DOHH2 (cell line): ENCODE measurements around the gene JARID2.

Experiments
- H3F3A ChIP-seq: fragments of 200-600 bp; sonication (generic), shearing (Covaris generic); 2 replicates; pipeline ENCODE4 v1.6.0; 2016; ENCODE audit warnings: antibody characterized with exemption, mild to moderate bottlenecking; ENCODE audit not compliant: control insufficient read depth, insufficient read depth
- H3K27ac ChIP-seq: fragments of 200-600 bp; sonication (generic); 2 replicates; pipeline ENCODE4 v1.5.1; 2014; ENCODE audit warnings: low read depth, mild to moderate bottlenecking, low read length, moderate library complexity
- H3K27me3 ChIP-seq: fragments of 200-600 bp; sonication (generic); 2 replicates; pipeline ENCODE4 v1.6.1; 2014; ENCODE audit warnings: mild to moderate bottlenecking, low read length, mixed read lengths; ENCODE audit not compliant: control insufficient read depth
- H3K36me3 ChIP-seq: fragments of 200-600 bp; sonication (generic); 2 replicates; pipeline ENCODE4 v1.6.1; 2014; ENCODE audit warnings: mild to moderate bottlenecking, low read length, moderate library complexity, mixed read lengths; ENCODE audit not compliant: control insufficient read depth
- H3K4me1 ChIP-seq: fragments of 200-600 bp; sonication (generic); 2 replicates; pipeline ENCODE4 v1.6.1; 2014; ENCODE audit warnings: mild to moderate bottlenecking, low read length, mixed read lengths; ENCODE audit not compliant: control insufficient read depth
- H3K4me2 ChIP-seq: fragments of 200-600 bp; sonication (generic); 2 replicates; pipeline ENCODE4 v1.6.0; 2014; ENCODE audit warnings: mild to moderate bottlenecking, low read length, moderate library complexity
- H3K4me3 ChIP-seq: fragments of 200-600 bp; sonication (generic); 2 replicates; pipeline ENCODE4 v1.5.1; 2014; ENCODE audit warnings: mild to moderate bottlenecking, low read length, mixed read lengths
- H3K79me2 ChIP-seq: fragments of 200-600 bp; sonication (generic); 2 replicates; pipeline ENCODE4 v1.6.1; 2014; ENCODE audit warnings: mild to moderate bottlenecking, low read length, mixed read lengths; ENCODE audit not compliant: control insufficient read depth
- H3K9me2 ChIP-seq: fragments of 200-600 bp; sonication (generic); replicated peaks from 2 replicates; pipeline ENCODE4 v1.6.1; 2014; ENCODE audit warnings: mild to moderate bottlenecking, low read length, mixed read lengths; ENCODE audit not compliant: control insufficient read depth
- H3K9me3 ChIP-seq: fragments of 200-600 bp; sonication (generic); 2 replicates; pipeline ENCODE4 v1.6.1; 2014; ENCODE audit warnings: antibody characterized with exemption, low read length, mixed read lengths; ENCODE audit not compliant: control insufficient read depth, insufficient read depth
- H4K20me1 ChIP-seq: fragments of 200-600 bp; sonication (generic); 2 replicates; pipeline ENCODE4 v1.6.0; 2014; ENCODE audit warnings: low read depth, mild to moderate bottlenecking, antibody characterized with exemption, low read length, moderate library complexity; ENCODE audit not compliant: control insufficient read depth, insufficient read depth
- CTCF ChIP-seq: fragments of 200-600 bp; sonication (generic); IDR thresholded peaks from one replicate; pipeline ENCODE4 v1.5.1; 2014; ENCODE audit warnings: antibody characterized with exemption, mild to moderate bottlenecking, low read depth, low read length; ENCODE audit not compliant: poor library complexity, severe bottlenecking
- EZH2phosphoT487 ChIP-seq: fragments of 200-600 bp; sonication (generic); IDR thresholded peaks from 2 replicates; pipeline ENCODE4 v1.6.1; 2017; ENCODE audit warnings: borderline replicate concordance, mild to moderate bottlenecking, antibody characterized with exemption, low read length, moderate library complexity, mixed read lengths

The JARID2 gene

GRCh38 chr6:15335385-15335784 is 89.5 kb downstream of the JARID2 start:
- H3K4me3 ChIP-seq = no peak overlapping the region
- no peak overlapping the region for H3K4me2 ChIP-seq
- no peak for TF ChIP-seq CTCF
- TF ChIP-seq EZH2phosphoT487 = no peak
- no peaks in the 10 kb centered on the region for H3K36me3 ChIP-seq
- H3K9me3 ChIP-seq = no peaks in the 10 kb centered on the region
- no peaks in the 10 kb centered on the region for H3K9me2 ChIP-seq
- peaks cover 2% of the 10 kb centered on the region; the same call in 1 of the 2 replicates for H3K79me2 ChIP-seq
- no peak overlapping the region for H3K27ac ChIP-seq
- H3K4me1 ChIP-seq = peaks cover 15% of the 10 kb centered on the region
- H3K27me3 ChIP-seq = peaks cover 3% of the 10 kb centered on the region; the same call in 1 of the 2 replicates
- H4K20me1 ChIP-seq = peaks cover 2% of the 10 kb centered on the region; the same call in 1 of the 2 replicates
- no peaks in the 10 kb centered on the region for H3F3A ChIP-seq

- Histone ChIP-seq H4K20me1 (peaks cover 2% of the 10 kb centered on the region; the same call in 1 of the 2 replicates), H3K4me1 (peaks cover 18% of the 10 kb centered on the region), H3K79me2 (peaks cover 2% of the 10 kb centered on the region; the same call in 1 of the 2 replicates), H3F3A (no peaks in the 10 kb centered on the region), H3K9me2 (no peaks in the 10 kb centered on the region), H3K4me3 (no peak overlapping the region), H3K27me3 (peaks cover 3% of the 10 kb centered on the region; the same call in 1 of the 2 replicates), H3K9me3 (no peaks in the 10 kb centered on the region), H3K27ac (no peak overlapping the region), H3K4me2 (no peak overlapping the region), H3K36me3 (no peaks in the 10 kb centered on the region)
- TF ChIP-seq EZH2phosphoT487 (no peak), CTCF (no peak)
Observed at GRCh38 chr6:15335916-15336315, 90.0 kb downstream of the JARID2 start.

- Histone ChIP-seq H3K27ac (no peak overlapping the region), H3K27me3 (no peaks in the 10 kb centered on the region), H3K4me2 (no peak overlapping the region), H3F3A (no peaks in the 10 kb centered on the region), H3K4me3 (no peak overlapping the region), H3K4me1 (peaks cover 12% of the 10 kb centered on the region), H3K79me2 (peaks cover 6% of the 10 kb centered on the region), H3K9me2 (no peaks in the 10 kb centered on the region), H3K9me3 (no peaks in the 10 kb centered on the region), H3K36me3 (no peaks in the 10 kb centered on the region), H4K20me1 (peaks cover 2% of the 10 kb centered on the region; the same call in 1 of the 2 replicates)
- TF ChIP-seq EZH2phosphoT487 = no peak
- no peak for TF ChIP-seq CTCF
Observed at GRCh38 chr6:15336900-15337560, 91.2 kb downstream of the JARID2 start.
